GM18909 (cell line): Measurements from ENCODE around the gene CENPK.
"Not testable (repeated sequence)": the region's sequence is repeated elsewhere in the genome, so short reads cannot be mapped to it uniquely, and the experiment has no call there.

Experiments used
- ATAC-seq: cut with Tn5 transposase; IDR thresholded peaks from one replicate; pipeline ENCODE4 v1.9.1; 2021; ENCODE audit warnings: mild to moderate bottlenecking; ENCODE audit not compliant: unreplicated experiment, poor library complexity

CENPK gene

DNA sequence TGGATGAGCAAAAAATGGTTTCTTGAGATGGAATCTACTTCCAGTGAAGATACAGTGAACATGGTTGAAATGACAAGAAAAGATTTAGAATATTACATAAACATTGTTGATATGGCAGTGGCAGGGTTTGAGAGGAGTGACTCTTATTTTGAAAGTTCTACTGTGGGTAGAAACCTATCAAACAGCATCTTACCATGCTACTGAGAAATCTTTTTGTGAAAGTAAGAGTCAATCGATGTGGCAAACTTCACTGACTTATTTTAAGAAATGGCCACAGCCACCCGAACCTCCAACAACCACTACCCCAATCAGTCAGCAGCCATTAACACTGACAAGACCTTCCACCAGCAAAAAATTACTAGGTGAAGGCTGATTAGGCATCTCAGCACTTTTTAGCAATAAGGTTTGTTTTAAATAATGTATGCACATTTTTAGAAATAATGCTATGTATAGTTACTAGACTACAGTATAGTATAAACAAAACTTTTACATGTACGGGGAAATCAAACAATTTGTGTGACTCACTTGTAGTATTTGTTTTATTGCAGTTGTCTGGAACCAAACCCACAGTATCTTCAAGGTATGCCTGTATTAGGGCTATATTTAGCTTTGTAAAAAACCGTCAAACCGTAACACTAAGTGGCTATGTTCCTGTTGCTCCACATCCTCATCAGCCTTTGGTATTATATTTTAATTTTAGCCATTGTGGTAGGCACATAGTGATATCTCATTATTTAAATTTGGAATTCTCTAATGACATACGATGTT is 50.6 kb downstream of the CENPK start:
- ATAC-seq, result no peak

DNA sequence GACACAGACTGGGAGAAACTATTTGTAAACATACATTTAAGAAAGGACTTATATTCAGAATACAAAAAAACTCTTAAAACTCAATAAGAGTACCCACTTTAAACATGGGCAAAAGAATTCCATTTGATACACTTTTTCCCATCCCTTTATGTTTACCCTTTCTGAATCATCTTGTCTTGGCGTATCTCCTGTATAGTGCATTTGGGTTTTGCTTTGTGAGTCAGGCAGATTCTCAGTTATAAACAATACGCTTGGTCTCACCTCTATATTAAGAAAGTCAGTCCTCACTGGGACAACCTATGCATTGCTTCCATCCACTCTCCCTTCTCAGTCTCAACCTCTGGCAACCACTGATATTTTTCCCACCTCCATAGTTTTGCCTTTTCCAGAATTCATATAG is 54.0 kb downstream of the CENPK start:
- ATAC-seq, result no peak

DNA sequence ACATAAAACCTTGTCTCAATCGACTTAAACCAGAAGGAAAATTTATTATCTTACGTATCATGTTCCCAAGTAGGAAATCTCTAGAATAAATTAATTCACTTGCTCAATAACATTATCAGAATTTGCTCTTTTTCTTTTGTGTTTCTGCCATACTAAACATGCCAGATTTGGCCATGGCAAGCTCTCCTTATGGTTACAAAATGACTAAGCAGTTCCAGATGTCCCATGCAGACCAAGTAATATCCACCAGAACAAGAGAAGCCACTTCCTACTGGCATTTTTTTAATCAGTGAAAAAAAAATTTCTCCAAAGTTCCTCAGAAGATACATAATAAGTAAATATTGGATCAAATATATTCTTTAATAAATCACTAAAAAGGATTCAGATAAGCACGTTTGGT is 56.0 kb downstream of the CENPK start:
- ATAC-seq, result no peak

DNA sequence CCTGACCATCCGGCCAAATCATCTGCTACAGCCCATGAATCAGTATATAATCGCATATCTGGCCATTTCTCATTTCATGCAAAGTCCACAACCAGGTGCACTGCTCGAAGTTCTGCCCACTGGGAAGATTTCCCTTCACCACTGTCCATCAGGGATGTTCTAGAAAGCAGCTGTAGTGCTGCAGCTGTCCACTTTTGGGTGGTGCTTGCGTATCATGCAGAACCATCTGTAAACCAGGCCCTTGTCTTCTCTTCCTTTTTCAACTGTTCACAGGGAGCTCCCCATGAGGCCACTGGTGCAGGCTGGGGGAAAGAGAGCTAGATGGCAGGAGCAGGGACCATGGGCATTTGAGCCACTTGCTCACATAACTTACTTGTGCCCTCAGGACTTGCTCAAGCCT is 73.8 kb downstream of the CENPK start:
- ATAC-seq, result no peak

DNA sequence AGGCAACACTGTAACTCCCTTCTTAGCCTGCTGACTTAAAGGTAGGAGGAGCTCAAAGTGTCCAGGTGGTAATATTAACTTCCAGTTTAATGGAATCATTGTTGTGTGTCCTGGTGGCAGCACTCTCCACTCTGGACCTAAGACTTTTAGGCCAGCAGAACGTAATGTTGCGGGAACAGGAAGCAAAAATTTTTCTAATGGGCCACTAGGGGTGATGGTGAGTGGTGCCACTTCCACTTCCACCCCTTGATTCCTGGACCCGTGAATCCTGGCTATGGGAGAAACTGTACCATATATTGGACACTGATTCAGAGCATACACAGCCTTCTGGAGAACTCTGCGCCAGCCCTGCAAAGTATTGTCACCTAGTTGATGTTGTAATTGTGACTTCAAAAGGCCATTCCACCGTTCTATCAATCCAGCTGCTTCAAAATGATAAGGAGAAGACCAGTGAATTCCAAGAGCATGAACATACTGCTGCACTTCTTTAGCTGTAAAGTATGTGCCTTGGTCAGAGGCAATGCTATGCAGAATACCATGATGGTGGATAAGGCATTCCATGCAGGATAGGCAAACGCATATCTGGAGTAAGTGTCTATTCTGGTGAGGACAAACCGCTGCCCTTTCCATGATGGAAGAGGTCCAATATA is 74.8 kb downstream of the CENPK start:
- ATAC-seq, result not testable (repeated sequence)

DNA sequence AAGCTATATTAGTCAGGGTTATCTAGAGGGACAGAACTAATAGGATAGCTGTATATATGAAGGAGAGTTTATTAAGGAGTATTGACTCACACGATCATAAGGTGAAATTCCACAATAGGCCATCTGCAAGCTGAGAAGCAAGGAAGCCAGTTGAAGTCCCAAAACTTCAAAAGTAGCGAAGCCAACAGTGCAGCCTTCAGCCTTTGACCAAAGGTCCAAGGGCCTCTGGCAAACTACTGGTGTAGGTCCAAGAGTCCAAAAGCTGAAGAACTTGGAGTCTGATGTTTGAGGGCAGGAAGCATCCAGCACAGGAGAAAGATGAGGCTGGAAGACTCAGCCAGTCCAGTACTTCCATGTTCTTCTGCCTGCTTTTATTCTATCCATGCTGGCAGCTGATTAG is 76.2 kb downstream of the CENPK start:
- not testable (repeated sequence) for ATAC-seq

DNA sequence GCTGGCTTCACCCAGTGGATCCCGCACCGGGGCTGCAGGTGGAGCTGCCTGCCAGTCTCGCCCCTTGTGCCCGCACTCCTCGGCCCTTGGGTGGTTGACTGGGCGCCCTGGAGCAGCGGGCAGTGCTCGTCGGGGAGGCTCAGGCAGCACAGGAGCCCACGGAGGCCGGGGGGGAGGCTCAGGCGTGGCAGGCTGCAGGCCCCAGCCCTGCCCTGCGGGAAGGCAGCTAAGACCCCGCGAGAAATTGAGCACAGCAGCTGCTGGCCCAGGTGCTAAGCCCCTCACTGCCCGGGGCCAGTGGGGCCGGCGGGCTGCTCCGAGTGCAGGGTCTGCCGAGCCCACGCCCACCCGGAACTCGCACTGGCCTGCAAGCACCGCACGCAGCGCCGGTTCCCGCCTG is 77.6 kb downstream of the CENPK start:
- no peak for ATAC-seq

DNA sequence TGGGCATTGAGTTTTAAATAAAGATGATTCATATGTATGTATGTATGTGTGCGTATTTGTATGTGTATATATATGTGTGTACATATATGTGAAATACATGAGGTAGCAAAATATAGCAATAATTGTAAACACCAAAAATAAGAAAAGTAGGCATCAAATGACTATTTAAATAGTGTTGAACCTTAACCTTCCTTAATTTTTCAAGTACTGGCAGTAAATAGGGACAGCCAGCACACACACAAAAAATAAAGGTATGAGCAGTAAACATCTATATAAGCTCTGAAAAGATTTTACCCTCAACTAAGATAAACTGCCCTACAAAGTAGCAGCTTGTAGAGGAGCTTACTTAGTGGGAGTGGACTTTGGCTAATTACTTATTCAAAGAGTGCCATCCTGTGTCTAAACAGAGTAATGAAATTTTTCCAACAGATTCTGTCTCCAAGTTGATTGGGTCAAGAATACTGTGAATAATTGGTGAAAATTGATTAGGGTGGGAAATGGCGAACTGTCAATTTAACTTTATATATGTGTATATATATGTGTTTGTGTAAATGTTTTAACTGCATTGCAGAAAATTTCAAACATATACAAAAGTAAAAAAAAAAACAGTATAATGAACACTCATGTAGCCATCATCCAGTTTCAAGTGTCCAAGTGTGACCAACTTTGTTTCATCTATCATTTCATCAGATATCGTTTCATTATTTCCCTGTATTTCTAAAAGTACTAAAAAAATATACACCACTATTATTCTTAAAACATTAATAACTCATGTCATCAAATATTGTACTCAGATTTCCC is 79.2 kb downstream of the CENPK start:
- peak; percentile 54 for ATAC-seq

DNA sequence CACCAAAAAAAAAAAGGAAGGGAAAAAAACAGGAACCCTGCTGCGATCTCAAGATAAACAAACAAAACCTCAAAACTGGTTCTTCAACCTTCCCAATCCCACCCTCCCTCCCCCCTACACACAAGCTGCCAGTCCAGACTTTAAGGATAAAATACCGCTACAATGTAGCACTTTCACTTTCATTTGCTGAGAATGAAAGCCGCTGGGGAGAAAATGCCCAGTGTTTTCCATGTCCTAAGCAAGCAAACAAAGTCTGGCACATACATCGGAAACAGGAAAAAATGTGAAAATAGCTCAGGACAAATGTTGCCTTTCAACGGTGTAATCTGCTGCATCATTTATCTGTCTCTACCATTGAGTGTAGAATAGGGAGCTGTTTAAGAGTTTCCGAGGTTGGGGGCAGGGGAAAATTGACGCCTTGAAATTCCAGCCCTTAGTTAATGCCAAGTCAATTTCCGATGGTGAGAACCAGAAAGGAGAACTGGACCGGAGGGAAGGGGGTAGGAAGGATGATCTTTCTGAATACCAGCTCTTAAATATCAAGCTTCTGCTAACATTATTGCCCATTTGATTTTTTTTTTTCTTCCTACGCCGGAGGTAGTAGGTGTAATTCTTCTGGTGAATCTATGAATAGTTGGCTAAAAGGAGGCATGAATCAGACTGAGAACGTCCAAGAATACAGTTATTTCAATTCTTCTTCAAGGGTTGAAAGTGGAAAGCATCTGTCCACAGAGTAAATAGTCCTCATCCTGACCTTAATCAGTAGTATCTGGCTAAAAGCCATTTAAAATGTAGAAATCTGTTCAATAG is 80.0 kb downstream of the CENPK start:
- no peak for ATAC-seq

DNA sequence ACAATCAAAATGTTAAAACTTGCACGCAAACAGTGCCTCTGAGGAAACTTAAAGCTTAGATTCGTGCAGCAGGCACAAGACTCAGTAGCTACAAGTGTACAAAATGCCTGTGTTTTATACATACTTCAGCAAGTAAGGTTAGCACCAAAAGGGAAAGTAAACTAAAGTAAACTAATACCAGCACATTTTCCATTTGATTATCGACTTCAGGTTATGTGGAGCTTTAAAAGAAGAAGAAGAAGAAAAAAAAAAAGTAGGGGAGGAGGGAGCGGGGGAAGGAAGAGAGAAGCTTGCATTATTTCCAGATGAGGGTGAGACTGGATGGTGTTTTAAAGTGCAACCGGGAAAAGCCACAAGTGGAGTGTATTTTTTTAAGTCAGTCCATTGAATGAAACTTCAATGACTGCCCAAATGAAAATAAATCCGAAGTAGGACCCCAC is 80.7 kb downstream of the CENPK start:
- peak; percentile 16 for ATAC-seq

DNA sequence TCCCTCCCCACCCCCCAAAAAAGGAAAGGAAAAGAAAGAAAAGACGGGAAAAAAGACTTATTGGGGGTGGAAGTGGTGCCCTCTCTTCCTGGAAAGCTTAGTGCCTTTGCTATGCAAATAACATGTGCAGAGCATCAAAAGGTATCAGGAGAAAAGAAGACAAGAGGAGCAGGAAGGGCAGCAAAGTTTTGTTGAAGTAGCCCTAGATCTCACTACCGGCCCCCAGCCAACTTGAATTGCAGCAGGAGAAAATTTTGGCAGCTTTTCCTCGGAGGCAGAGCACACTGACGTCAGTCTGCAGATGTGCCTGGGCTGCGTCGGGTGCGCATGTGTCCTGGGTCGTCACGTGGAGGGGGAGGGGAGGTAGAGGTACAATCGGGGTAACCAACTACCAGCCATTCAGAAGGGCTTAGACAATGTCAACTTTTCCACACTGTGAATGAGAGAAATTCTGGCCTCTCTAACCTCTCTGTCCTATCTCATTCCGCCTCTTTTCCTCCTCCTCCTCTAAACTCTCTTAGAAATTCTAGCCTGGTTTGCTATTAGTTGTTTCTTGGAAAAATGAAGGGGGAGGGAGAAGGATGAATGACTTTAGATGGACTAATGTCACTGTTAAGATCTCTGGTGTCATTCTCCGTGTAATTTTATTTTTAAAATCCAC is 81.2 kb downstream of the CENPK start, which contains the start of gene ADAMTS6:
ADAMTS6 (minus strand) TSS at position 286 of the 661 bp plus-strand sequence. CDS start 8,247 bp downstream, outside the sequence.
- ATAC-seq, result peak; percentile 86

DNA sequence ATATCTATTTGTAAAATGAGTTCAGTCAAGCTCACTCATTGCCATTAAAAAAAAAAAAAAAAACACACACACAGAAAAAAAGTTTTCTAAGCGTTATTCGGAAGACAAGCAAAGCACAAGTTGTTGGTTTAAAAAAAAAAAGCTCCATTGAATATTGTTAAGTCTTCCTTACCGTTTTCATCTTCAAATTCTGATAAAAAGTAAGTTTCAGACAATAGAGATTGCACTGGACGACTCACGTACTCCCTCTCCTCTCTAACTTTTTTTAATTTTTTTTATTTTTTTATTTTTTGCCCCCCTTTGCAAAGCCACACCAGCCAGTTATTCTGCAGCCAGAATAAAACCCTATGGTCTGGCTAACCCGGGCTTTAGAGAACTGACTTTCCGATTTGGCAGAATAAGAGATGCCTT is 81.8 kb downstream of the CENPK start:
- peak; percentile 21 for ATAC-seq

DNA sequence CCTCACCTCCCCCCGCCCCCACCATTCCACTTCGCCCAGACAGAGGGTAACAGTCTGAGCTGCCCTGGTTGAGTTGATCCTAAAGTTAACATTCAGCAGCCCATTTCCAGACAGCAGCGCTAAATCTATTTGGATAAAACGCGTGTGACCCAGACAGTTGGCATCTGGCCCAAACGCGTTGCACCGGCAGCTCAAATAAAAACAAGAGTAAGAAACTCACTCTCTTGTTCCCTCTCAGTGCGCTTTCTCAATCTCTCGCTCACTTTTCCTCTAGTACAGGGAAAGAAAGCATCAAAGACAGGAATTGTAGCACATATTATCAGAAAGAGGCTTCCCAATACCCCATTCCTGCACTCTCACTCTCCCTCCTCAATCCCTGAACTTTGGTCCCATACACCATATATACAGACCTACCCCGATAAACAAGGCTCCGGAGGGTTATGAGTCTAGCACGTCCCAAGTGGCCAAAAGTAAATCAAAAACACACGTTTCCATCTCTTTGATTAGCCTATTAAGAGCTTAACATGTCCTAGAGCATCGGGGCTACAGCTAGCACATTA is 82.6 kb downstream of the CENPK start:
- peak; percentile 35 for ATAC-seq

DNA sequence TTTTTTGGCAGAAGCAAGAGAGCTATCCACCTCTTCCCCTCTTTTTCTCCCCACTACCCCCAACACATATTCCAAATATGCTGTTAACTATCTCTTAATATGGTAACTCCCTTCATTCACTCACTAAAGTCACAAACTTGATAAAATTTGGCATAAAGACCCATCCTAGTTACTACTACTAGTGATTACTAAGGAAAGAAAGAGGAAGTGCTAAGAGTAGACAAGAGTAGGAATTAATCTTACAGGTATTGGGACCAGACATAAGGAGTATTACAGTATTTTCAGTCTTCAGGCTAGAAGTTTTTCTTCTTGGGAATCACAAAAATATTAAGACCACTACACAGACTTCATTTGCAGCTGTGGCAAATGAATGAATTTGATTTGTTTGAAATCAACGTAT is 83.4 kb downstream of the CENPK start:
- no peak for ATAC-seq

DNA sequence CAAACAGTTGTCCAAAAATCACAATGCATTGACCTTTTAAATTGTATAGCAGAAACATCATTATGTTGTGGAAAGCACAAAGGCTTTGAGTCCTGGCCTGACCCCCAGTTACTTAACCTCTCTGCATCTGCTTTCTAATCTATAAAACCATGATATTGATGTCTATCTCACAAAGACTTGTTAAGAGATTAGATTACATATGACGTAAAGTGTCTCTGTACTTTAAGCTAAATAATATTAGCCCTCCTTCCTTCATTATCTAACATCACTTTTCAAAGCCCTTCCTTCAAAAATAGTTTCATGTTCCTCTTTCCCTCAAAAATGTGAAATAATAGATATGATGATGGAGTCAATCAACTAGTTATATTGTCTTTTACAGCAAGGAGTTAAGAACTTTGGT is 84.6 kb downstream of the CENPK start:
- no peak for ATAC-seq

DNA sequence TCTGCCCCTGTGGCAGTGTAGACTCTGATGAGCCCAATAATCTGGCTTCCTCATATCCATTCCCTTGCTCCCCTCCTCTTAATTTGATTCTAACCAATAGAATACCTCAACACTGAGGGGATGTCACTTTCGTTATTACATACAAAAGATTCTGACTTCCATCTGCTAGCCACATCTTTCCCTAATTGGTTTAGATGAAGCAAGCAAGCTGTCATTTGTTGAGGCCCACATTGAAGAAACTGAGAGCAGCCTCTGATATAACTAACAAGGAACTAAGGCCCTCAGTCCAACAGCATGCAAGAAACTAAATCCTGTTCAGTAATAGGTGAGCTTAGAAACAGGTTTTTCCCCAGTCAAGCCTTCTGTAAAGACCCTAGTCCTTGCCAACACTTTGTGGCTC is 87.1 kb downstream of the CENPK start:
- ATAC-seq, result no peak

DNA sequence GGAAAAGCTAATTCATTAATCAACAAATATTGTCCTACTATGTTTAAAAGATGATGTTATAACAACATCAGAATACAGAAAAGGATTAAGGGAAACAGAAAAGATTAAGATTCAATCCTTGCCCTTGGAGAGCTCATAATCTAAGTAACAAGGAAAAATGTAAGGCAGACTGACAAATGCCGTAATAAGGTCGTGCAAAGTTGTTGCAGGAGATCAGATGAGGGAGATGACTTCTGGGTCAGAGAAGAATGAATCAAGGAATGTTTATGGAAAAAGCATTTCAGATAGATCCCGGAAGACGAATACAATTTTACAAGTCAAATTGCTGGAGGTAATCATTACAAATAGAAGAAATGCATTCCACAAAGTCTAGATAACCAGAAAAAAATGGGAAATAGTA is 87.6 kb downstream of the CENPK start:
- no peak for ATAC-seq

DNA sequence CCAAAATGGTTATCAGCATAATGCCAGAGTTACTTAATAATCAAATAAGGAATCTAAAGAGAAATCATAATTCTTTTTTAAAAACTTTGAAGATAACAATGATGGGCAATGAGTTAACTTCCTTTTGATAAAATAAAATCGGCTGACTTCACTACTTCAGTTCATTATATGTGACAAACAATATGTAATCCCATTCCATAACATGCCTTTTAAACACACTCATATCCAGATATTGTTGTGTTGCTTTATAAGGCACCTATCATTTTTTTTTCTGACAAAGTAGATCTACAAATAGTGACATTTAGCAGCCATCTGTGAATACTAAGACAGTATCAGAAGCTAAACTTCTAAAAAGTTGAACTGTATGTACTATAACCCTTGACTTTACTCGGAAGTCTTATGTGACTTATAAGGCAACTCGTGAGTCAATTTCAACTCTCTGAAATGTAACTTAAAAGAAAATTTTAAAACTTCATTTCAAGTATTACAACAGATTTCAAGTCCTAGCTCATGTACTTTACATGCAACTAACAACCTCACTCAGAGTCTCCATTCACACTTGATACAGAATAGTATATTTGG is 88.7 kb downstream of the CENPK start:
- no peak for ATAC-seq

DNA sequence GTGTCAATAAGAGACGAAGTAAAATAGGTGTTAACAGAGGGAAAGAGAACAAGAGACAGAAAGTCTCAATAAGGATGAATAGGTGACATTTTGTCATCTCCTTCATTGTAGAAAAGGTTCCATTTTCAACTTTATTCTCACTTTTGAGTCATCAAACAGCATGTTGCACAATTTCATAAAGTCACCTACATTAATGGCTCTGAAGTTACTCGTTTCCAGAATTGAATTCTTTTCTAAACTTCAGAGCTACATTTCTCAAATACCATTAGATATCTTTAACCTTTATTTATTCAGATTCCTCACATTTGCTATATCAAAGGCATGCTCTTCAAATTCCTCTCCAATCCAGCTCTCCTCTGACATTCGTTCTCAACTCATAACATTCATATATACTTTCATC is 94.3 kb downstream of the CENPK start:
- no peak for ATAC-seq
